Activated CD4-positive, alpha-beta T cell treated with anti-CD3 and anti-CD28 coated beads, Interleukin-2, amount 10 ng/mL, durations not matched to agents 24 days and 14 days (primary cell): ENCODE results near the gene SNX14. TPM values are rescaled to one million over a fixed set of nuclear protein-coding genes. Genes with fewer than 3 reads are reported as not detected.

ENCODE experiments used
- DNase-seq: peaks from one replicate; pipeline ENCODE4 v3.0.0; 2022
- H3K27ac Mint-ChIP-seq: one replicate; pipeline ENCODE4 v1.8.0; 2022; ENCODE audit warnings: mild to moderate bottlenecking, mixed read lengths
- H3K27me3 Mint-ChIP-seq: one replicate; pipeline ENCODE4 v1.8.0; 2022; ENCODE audit warnings: mixed read lengths
- H3K36me3 Mint-ChIP-seq: one replicate; pipeline ENCODE4 v1.8.0; 2022; ENCODE audit warnings: low read depth, mild to moderate bottlenecking, mixed read lengths
- H3K4me1 Mint-ChIP-seq: one replicate; pipeline ENCODE4 v1.8.0; 2021; ENCODE audit warnings: mixed read lengths
- H3K4me3 Mint-ChIP-seq: one replicate; pipeline ENCODE4 v1.8.0; 2022; ENCODE audit warnings: mild to moderate bottlenecking, moderate library complexity, mixed read lengths
- H3K9me3 Mint-ChIP-seq: one replicate; pipeline ENCODE4 v1.8.0; 2021; ENCODE audit warnings: mixed read lengths
- intact Hi-C: fragments of 100-400 bp; cut with micrococcal nuclease; formaldehyde crosslinking; loops from one replicate; pipeline ENCODE4 v1.15.1; 2023
- total RNA-seq: library from RNA; stranded (reverse); gene quantifications from 2 replicates; pipeline ENCODE4 v1.2.3, GENCODE V29; 2022

The SNX14 gene
- total RNA-seq, 1 donor from 2014 or later: 47.1 TPM

- Mint-ChIP-seq H3K27me3 (no peaks in the 10 kb centered on the region), H3K4me1 (peaks cover 91% of the 10 kb centered on the region), H3K4me3 (peak overlapping the region; percentile 70), H3K36me3 (peaks cover 26% of the 10 kb centered on the region), H3K9me3 (no peaks in the 10 kb centered on the region), H3K27ac (peak overlapping the region; percentile 93)
- intact Hi-C loops: loop anchor here (1.0 kb wide), 2 partner anchors 11 to 183 kb away; partner anchors contain the start of gene NT5E
- peak; percentile 91 for DNase-seq
Measured at GRCh38 chr6:85460921-85461797, 132.5 kb downstream of the SNX14 start.

GRCh38 chr6:85460154-85460920 is 133.3 kb downstream of the SNX14 start:
- peaks cover 22% of the 10 kb centered on the region for H3K36me3 Mint-ChIP-seq
- H3K27ac Mint-ChIP-seq: peak overlapping the region; percentile 93
- H3K4me1 Mint-ChIP-seq: peaks cover 89% of the 10 kb centered on the region
- H3K9me3 Mint-ChIP-seq: no peaks in the 10 kb centered on the region
- DNase-seq: no peak
- intact Hi-C loops: no loop called here
- H3K4me3 Mint-ChIP-seq: peak overlapping the region; percentile 70
- no peaks in the 10 kb centered on the region for H3K27me3 Mint-ChIP-seq

GRCh38 chr6:85459224-85459901 is 134.3 kb downstream of the SNX14 start:
- peaks cover 84% of the 10 kb centered on the region for H3K4me1 Mint-ChIP-seq
- H3K27ac Mint-ChIP-seq: peak overlapping the region; percentile 42

GRCh38 chr6:85458782-85459181 is 134.9 kb downstream of the SNX14 start:
- peak overlapping the region; percentile 8 for H3K4me3 Mint-ChIP-seq
- H3K27ac Mint-ChIP-seq: peak overlapping the region; percentile 42
- peaks cover 27% of the 10 kb centered on the region for H3K36me3 Mint-ChIP-seq
- peaks cover 85% of the 10 kb centered on the region for H3K4me1 Mint-ChIP-seq
- no peaks in the 10 kb centered on the region for H3K9me3 Mint-ChIP-seq
- DNase-seq: no peak
- no peaks in the 10 kb centered on the region for H3K27me3 Mint-ChIP-seq
- intact Hi-C loops: no loop called here

More at GRCh38 chr6:85459224-85459901, 134.3 kb downstream of the SNX14 start:
- Mint-ChIP-seq H3K9me3 (no peaks in the 10 kb centered on the region), H3K36me3 (peaks cover 22% of the 10 kb centered on the region), H3K27me3 (no peaks in the 10 kb centered on the region), H3K4me3 (peak overlapping the region; percentile 8)
- intact Hi-C loops: no loop called here
- DNase-seq: no peak

GRCh38 chr6:85458184-85458583 is 135.5 kb downstream of the SNX14 start:
- peaks cover 84% of the 10 kb centered on the region for H3K4me1 Mint-ChIP-seq
- intact Hi-C loops: no loop called here
- H3K27me3 Mint-ChIP-seq: no peaks in the 10 kb centered on the region
- H3K36me3 Mint-ChIP-seq: peaks cover 30% of the 10 kb centered on the region
- H3K4me3 Mint-ChIP-seq: peak overlapping the region; percentile 11
- no peak for DNase-seq
- no peaks in the 10 kb centered on the region for H3K9me3 Mint-ChIP-seq
- H3K27ac Mint-ChIP-seq: peak overlapping the region; percentile 18

- no peaks in the 10 kb centered on the region for H3K9me3 Mint-ChIP-seq
- H3K27me3 Mint-ChIP-seq: no peaks in the 10 kb centered on the region
- peaks cover 83% of the 10 kb centered on the region for H3K4me1 Mint-ChIP-seq
- H3K4me3 Mint-ChIP-seq: no peak overlapping the region
- H3K27ac Mint-ChIP-seq: peak overlapping the region; percentile 55
- intact Hi-C loops: no loop called here
- DNase-seq: no peak
- peaks cover 39% of the 10 kb centered on the region for H3K36me3 Mint-ChIP-seq
Measured at GRCh38 chr6:85456782-85457181, 136.9 kb downstream of the SNX14 start.

Other genes with a start within 250 kb of the SNX14 start
- 14.8 and 15.2 TPM in 2 replicates for gene NT5E, start 143.8 kb downstream of the SNX14 start, total RNA-seq
- 228 and 232 TPM in 2 replicates for gene SYNCRIP, start 49.0 kb upstream of the SNX14 start, total RNA-seq